SK-N-SH treated with all-trans-retinoic acid at 6 μM for 48 hours (cell line): ENCODE results near the gene FBXO31.
"Not testable (repeated sequence)": the region's sequence is repeated elsewhere in the genome, so short reads cannot be mapped to it uniquely, and the experiment has no call there.

ENCODE experiments used
- ATAC-seq: fragments of 200-7000 bp; cut with Tn5 transposase; 3 replicates; pipeline ENCODE4 v1.9.1; 2020; ENCODE audit warnings: mild to moderate bottlenecking, moderate library complexity
- ARNTL ChIP-seq: fragments of 450-650 bp; formaldehyde crosslinking; IDR thresholded peaks from 2 replicates; pipeline ENCODE4 v1.5.0; 2020; ENCODE audit warnings: low read depth, mild to moderate bottlenecking, moderate library complexity, borderline replicate concordance
- BACH2 ChIP-seq: fragments of 250-450 bp; sonication (Bioruptor Pico); IDR thresholded peaks from 2 replicates; pipeline ENCODE4 v1.9.0; 2021; ENCODE audit warnings: mild to moderate bottlenecking, borderline replicate concordance
- CSDC2 ChIP-seq: fragments of 250-450 bp; sonication (Bioruptor Pico); IDR thresholded peaks from 2 replicates; pipeline ENCODE4 v1.5.0; 2020; ENCODE audit warnings: mild to moderate bottlenecking, moderate library complexity
- ESRRG ChIP-seq: fragments of 250-450 bp; sonication (Bioruptor Pico); IDR thresholded peaks from 2 replicates; pipeline ENCODE4 v1.6.1; 2021; ENCODE audit warnings: mild to moderate bottlenecking
- GLIS3 ChIP-seq: fragments of 250-450 bp; sonication (Bioruptor Pico); IDR thresholded peaks from 2 replicates; pipeline ENCODE4 v1.5.0; 2020; ENCODE audit warnings: mild to moderate bottlenecking, moderate library complexity
- ISL1 ChIP-seq: fragments of 250-450 bp; sonication (Bioruptor Pico); IDR thresholded peaks from 2 replicates; pipeline ENCODE4 v2.1.2; 2022; ENCODE audit warnings: mild to moderate bottlenecking, moderate library complexity
- OSR1 ChIP-seq: fragments of 250-450 bp; sonication (Bioruptor Pico); IDR thresholded peaks from 2 replicates; pipeline ENCODE4 v1.8.0; 2022; ENCODE audit warnings: moderate library complexity, mild to moderate bottlenecking, inconsistent platforms
- RARB ChIP-seq: fragments of 250-450 bp; sonication (Bioruptor Pico); IDR thresholded peaks from 2 replicates; pipeline ENCODE4 v1.8.0; 2021; ENCODE audit warnings: mild to moderate bottlenecking, moderate library complexity
- SNAI2 ChIP-seq: fragments of 250-450 bp; sonication (Bioruptor Pico); IDR thresholded peaks from 2 replicates; pipeline ENCODE4 v1.5.0; 2020; ENCODE audit warnings: mild to moderate bottlenecking, moderate library complexity
- TCF4 ChIP-seq: fragments of 250-450 bp; sonication (Bioruptor Pico); IDR thresholded peaks from 2 replicates; pipeline ENCODE4 v1.8.0; 2021; ENCODE audit warnings: mild to moderate bottlenecking, moderate library complexity, borderline replicate concordance
- TOX ChIP-seq: fragments of 250-450 bp; sonication (Bioruptor Pico); IDR thresholded peaks from 2 replicates; pipeline ENCODE4 v1.8.0; 2021; ENCODE audit warnings: mild to moderate bottlenecking, moderate library complexity, borderline replicate concordance
- ZC3H10 ChIP-seq: fragments of 250-450 bp; sonication (Bioruptor Pico); IDR thresholded peaks from 2 replicates; pipeline ENCODE4 v1.5.1; 2021; ENCODE audit warnings: mild to moderate bottlenecking, moderate library complexity
- ZFP3 ChIP-seq: fragments of 250-450 bp; sonication (Bioruptor Pico); IDR thresholded peaks from 2 replicates; pipeline ENCODE4 v1.5.0; 2020; ENCODE audit warnings: mild to moderate bottlenecking, moderate library complexity
- ZFP30 ChIP-seq: fragments of 450-650 bp; formaldehyde crosslinking; IDR thresholded peaks from 2 replicates; pipeline ENCODE4 v1.5.0; 2022; ENCODE audit warnings: mild to moderate bottlenecking, moderate library complexity
- ZNF8 ChIP-seq: fragments of 450-650 bp; formaldehyde crosslinking; IDR thresholded peaks from 2 replicates; pipeline ENCODE4 v1.5.0; 2020; ENCODE audit warnings: mild to moderate bottlenecking, moderate library complexity
- TF ChIP-seq, protein P1 (sequence below): fragments of 250-450 bp; sonication (Bioruptor Pico); IDR thresholded peaks from 2 replicates; pipeline ENCODE4 v1.5.1; 2021; ENCODE audit warnings: mild to moderate bottlenecking, moderate library complexity
- TF ChIP-seq, protein P2 (sequence below): fragments of 250-450 bp; sonication (Bioruptor Pico); IDR thresholded peaks from 2 replicates; pipeline ENCODE4 v1.5.1; 2020; ENCODE audit warnings: low read depth, mild to moderate bottlenecking, moderate library complexity
- TF ChIP-seq, protein P3 (sequence below): fragments of 250-450 bp; sonication (Bioruptor Pico); IDR thresholded peaks from 2 replicates; pipeline ENCODE4 v1.5.0; 2020; ENCODE audit warnings: mild to moderate bottlenecking, moderate library complexity
- TF ChIP-seq, protein P4 (sequence below): fragments of 250-450 bp; sonication (Bioruptor Pico); IDR thresholded peaks from 2 replicates; pipeline ENCODE4 v1.8.0; 2021; ENCODE audit warnings: low read depth, mild to moderate bottlenecking, moderate library complexity, borderline replicate concordance
- TF ChIP-seq, protein P5 (sequence below): fragments of 250-450 bp; sonication (Bioruptor Pico); IDR thresholded peaks from 2 replicates; pipeline ENCODE4 v1.8.0; 2020; ENCODE audit warnings: mild to moderate bottlenecking, moderate library complexity, borderline replicate concordance

FBXO31 gene

DNA sequence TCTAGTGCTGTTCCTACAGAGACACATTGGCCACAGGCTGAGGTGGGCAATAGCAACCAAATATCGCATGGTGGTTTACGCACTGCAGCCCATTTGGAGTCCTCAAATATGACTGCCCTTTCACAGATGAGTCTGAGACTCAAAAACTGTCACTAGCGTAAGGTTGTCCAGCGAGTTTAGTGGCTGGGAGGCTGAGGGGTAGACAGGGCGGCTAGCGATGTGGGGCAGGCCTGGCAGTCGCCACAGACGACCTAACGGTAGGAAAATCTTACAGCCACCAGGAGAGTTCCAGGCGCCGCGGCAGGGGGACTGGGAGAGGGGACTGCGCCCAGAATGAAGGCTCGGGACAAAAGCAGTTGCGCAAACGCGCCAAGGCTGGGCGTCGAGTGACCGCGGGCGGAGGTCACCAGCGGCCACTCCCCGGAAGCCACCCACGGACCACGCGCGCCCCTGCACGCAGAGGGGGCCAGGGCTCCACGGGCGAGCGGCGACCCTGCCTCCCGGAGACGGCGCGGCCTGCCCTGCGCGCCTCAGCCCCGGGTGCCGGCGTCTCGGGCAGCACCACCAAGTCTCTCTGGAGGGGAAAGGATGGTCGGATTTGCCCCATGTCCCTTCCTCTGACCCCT lies 7.9 kb upstream of the FBXO31 start:
- peak; percentile 38; the same call in 2 of the 3 replicates for ATAC-seq
- TF ChIP-seq CSDC2 (CRISPR knock-in tag) = no peak
- TF ChIP-seq ZFP30 (CRISPR knock-in tag) = no peak
- TF ChIP-seq ZNF8 (CRISPR knock-in tag) = no peak
- TF ChIP-seq TOX = no peak
- TF ChIP-seq SNAI2 (CRISPR knock-in tag) = no peak
- TF ChIP-seq, protein P1, sequence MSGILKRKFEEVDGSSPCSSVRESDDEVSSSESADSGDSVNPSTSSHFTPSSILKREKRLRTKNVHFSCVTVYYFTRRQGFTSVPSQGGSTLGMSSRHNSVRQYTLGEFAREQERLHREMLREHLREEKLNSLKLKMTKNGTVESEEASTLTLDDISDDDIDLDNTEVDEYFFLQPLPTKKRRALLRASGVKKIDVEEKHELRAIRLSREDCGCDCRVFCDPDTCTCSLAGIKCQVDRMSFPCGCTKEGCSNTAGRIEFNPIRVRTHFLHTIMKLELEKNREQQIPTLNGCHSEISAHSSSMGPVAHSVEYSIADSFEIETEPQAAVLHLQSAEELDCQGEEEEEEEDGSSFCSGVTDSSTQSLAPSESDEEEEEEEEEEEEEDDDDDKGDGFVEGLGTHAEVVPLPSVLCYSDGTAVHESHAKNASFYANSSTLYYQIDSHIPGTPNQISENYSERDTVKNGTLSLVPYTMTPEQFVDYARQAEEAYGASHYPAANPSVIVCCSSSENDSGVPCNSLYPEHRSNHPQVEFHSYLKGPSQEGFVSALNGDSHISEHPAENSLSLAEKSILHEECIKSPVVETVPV = no peak
- no peak for TF ChIP-seq ZFP3
- TF ChIP-seq ISL1 (CRISPR knock-in tag) = no peak
- no peak for TF ChIP-seq ESRRG (CRISPR knock-in tag)
- TF ChIP-seq, protein P2, sequence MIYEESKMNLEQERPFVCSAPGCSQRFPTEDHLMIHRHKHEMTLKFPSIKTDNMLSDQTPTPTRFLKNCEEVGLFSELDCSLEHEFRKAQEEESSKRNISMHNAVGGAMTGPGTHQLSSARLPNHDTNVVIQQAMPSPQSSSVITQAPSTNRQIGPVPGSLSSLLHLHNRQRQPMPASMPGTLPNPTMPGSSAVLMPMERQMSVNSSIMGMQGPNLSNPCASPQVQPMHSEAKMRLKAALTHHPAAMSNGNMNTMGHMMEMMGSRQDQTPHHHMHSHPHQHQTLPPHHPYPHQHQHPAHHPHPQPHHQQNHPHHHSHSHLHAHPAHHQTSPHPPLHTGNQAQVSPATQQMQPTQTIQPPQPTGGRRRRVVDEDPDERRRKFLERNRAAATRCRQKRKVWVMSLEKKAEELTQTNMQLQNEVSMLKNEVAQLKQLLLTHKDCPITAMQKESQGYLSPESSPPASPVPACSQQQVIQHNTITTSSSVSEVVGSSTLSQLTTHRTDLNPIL (CRISPR knock-in tag) = no peak
- no peak for TF ChIP-seq RARB (CRISPR knock-in tag)
- TF ChIP-seq OSR1 = no peak
- TF ChIP-seq, protein P3, sequence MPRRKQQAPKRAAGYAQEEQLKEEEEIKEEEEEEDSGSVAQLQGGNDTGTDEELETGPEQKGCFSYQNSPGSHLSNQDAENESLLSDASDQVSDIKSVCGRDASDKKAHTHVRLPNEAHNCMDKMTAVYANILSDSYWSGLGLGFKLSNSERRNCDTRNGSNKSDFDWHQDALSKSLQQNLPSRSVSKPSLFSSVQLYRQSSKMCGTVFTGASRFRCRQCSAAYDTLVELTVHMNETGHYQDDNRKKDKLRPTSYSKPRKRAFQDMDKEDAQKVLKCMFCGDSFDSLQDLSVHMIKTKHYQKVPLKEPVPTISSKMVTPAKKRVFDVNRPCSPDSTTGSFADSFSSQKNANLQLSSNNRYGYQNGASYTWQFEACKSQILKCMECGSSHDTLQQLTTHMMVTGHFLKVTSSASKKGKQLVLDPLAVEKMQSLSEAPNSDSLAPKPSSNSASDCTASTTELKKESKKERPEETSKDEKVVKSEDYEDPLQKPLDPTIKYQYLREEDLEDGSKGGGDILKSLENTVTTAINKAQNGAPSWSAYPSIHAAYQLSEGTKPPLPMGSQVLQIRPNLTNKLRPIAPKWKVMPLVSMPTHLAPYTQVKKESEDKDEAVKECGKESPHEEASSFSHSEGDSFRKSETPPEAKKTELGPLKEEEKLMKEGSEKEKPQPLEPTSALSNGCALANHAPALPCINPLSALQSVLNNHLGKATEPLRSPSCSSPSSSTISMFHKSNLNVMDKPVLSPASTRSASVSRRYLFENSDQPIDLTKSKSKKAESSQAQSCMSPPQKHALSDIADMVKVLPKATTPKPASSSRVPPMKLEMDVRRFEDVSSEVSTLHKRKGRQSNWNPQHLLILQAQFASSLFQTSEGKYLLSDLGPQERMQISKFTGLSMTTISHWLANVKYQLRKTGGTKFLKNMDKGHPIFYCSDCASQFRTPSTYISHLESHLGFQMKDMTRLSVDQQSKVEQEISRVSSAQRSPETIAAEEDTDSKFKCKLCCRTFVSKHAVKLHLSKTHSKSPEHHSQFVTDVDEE (CRISPR knock-in tag) = no peak

DNA sequence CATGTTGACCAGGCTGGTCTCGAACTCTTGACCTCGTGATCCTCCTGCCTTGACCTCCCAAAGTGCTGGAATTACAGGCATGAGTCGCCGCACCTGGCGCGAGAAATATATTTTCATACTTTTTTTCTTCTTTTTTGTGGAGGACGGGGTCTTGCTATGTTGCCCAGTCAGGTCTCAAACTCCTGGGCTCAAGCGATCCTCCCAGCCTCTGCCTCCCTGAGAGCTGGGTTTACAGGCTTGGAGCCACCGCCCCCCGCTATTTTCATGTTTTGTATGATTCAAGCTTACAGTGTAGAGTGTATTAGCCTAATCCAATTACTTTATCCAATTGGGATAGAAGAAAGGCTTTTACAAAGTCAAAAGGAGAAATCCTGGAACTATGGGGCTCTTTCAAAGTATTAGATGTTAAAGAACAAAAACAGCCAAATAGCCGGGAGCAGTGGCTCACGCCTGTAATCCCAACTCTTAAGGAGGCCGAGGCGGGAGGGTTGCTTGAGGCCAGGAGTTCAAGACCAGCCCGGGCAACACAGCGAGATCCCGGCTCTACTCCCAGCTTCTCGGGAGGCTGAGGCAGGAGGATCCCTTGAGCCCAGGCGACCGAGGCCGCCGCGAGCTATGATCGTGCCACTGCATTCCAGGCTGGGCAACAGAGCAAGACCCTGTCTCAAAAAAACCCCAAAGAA lies 7.2 kb upstream of the FBXO31 start:
- ATAC-seq = no peak
- no peak for TF ChIP-seq OSR1

DNA sequence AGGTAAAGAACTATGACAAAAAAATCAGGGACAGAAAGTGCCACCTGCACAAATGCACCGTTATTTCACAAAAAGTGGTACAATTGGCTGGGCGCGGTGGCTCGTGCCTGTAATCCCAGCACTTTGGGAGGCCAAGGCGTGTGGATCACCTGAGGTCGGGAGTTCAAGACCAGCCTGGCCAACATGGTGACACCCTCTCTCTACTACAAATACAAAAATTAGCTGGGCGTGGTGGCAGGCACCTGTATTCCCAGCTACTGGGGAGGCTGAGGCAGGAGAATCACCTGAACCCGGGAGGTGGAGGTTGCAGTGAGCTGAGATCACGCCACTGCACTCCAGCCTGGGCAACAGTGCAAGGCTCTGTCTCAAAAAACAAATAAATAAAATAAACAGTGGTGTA lies 6.3 kb upstream of the FBXO31 start:
- not testable (repeated sequence) for ATAC-seq

DNA sequence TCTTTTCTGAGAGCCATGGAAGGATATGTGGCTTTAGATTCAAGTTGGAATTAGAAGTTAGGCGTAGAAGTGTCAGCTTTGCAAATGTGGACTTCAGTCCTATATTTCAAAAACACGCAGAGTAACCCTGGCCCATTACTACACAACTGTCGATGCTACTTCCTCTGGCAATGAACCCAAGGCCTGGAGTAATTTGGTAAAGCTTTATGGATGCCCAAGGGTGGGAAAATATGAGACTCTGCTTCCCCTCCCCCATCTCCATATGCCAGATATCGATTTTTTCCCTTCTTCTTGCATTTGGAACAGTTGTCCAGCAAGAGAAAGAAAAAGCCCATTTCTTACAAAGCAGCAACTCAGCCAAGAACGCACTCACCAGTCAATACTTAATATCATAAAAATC lies 5.7 kb upstream of the FBXO31 start:
- ATAC-seq = no peak
- TF ChIP-seq, protein P4, sequence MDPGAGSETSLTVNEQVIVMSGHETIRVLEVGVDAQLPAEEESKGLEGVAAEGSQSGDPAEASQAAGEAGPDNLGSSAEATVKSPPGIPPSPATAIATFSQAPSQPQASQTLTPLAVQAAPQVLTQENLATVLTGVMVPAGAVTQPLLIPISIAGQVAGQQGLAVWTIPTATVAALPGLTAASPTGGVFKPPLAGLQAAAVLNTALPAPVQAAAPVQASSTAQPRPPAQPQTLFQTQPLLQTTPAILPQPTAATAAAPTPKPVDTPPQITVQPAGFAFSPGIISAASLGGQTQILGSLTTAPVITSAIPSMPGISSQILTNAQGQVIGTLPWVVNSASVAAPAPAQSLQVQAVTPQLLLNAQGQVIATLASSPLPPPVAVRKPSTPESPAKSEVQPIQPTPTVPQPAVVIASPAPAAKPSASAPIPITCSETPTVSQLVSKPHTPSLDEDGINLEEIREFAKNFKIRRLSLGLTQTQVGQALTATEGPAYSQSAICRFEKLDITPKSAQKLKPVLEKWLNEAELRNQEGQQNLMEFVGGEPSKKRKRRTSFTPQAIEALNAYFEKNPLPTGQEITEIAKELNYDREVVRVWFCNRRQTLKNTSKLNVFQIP (CRISPR knock-in tag) = no peak
- TF ChIP-seq SNAI2 (CRISPR knock-in tag) (no peak), ZFP3 (no peak), OSR1 (no peak), ZFP30 (CRISPR knock-in tag) (no peak), CSDC2 (CRISPR knock-in tag) (no peak), ZNF8 (CRISPR knock-in tag) (no peak), ARNTL (CRISPR knock-in tag) (no peak), GLIS3 (no peak), TCF4 (CRISPR knock-in tag) (no peak), ISL1 (CRISPR knock-in tag) (no peak), BACH2 (CRISPR knock-in tag) (no peak), ZC3H10 (no peak), ESRRG (CRISPR knock-in tag) (no peak)
- TF ChIP-seq, protein P1 = no peak
- TF ChIP-seq, protein P5, sequence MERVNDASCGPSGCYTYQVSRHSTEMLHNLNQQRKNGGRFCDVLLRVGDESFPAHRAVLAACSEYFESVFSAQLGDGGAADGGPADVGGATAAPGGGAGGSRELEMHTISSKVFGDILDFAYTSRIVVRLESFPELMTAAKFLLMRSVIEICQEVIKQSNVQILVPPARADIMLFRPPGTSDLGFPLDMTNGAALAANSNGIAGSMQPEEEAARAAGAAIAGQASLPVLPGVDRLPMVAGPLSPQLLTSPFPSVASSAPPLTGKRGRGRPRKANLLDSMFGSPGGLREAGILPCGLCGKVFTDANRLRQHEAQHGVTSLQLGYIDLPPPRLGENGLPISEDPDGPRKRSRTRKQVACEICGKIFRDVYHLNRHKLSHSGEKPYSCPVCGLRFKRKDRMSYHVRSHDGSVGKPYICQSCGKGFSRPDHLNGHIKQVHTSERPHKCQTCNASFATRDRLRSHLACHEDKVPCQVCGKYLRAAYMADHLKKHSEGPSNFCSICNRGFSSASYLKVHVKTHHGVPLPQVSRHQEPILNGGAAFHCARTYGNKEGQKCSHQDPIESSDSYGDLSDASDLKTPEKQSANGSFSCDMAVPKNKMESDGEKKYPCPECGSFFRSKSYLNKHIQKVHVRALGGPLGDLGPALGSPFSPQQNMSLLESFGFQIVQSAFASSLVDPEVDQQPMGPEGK (CRISPR knock-in tag) = no peak
- TF ChIP-seq, protein P2 (CRISPR knock-in tag) = no peak
